Measurements from ENCODE around the gene HERC3.
A peak's percentile ranks its signal among the peaks of the same experiment; 100 is the strongest.

HERC3 gene

GRCh38 chr4:88660446-88661294 is 68.4 kb downstream of the HERC3 start:
- DNase-seq (ENCODE audit: low spot score): no peak

DNA sequence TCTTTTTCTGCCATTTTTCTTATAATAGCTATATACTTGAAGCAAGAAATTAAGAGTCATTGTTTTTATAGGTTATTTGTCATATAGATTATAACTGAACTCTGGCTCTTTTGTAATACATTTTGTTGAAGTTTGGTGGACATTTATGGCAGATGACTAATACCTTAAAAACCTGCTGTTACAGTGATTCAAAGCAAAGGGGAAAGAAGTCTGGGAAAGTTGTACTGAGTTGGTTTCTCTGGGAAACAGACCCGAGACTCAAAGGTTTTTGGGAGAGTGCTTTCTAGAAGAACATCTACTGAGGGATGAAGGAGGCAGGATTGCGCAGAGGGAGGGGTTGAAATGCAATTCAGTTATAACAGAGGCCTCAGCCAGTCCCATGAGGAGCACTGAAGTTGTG is 69.5 kb downstream of the HERC3 start:
- peak; percentile 51 for DNase-seq (ENCODE audit: low spot score)

DNA sequence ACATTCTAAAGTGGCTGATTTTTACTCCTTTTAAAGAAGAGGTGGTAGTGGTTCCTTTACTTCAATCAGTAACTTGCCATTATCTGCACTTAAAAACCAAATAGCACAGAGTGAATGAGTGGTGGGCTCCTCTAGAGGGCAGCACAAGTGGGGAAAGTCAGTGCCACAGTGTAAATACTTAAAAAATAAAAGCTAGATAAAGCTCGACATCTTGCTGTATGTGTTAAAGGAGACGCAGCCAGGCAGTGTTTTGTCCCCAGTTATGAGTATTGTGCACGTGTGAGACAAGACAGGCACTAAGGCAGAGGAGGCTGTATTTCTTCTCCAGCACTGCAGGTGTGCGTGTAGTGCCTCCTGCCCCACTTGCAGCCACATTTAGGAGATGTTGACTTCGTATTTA is 80.7 kb downstream of the HERC3 start:
- peak; percentile 10 for DNase-seq (ENCODE audit: low spot score)

GRCh38 chr4:88673886-88674285 is 81.6 kb downstream of the HERC3 start:
- DNase-seq (ENCODE audit: low spot score): no peak

- no peak for DNase-seq (ENCODE audit: low spot score)
Observed at GRCh38 chr4:88674565-88674964, 82.3 kb downstream of the HERC3 start.

DNA sequence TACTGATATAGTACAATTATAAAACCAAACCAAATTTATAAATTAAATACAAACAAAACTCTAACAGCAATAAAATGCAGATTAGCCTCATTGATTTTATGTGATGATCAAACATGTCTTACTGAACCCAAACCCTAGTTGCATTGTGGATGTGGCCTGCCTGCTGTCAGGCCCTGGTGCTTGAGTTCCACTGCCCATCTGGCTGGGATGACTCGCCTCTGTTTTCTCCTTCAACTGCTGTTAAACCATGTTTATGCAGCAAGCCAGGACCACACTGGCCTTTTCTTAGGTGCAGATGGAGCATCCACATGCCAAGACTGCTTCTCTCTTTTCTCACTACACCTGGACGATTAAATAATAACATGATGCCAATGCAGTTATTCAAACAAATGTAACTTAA is 82.7 kb downstream of the HERC3 start:
- no peak for DNase-seq (ENCODE audit: low spot score)

- DNase-seq (ENCODE audit: low spot score): no peak
Observed at GRCh38 chr4:88675543-88675942, 83.3 kb downstream of the HERC3 start.

DNA sequence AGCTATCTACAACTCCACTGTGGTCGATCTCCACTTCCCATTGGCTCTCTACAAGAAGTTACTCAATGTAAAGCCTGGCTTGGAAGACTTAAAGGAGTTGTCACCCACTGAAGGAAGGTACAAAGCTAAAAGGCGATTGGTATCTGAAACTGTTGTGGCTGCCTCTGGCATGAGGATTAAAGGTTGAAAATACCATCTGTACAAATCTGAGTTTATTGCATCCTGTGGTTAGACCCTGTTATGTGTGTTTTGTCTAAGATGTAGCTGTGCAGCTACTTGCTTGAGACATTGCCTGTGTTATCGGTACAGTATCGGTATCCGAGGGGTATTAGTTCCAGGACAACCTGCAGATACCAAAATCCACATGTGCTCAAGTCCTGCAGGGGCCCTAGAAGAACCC is 88.9 kb downstream of the HERC3 start:
- no peak for DNase-seq (ENCODE audit: low spot score)

GRCh38 chr4:88690355-88690754 is 98.1 kb downstream of the HERC3 start:
- no peak for DNase-seq (ENCODE audit: low spot score)

DNA sequence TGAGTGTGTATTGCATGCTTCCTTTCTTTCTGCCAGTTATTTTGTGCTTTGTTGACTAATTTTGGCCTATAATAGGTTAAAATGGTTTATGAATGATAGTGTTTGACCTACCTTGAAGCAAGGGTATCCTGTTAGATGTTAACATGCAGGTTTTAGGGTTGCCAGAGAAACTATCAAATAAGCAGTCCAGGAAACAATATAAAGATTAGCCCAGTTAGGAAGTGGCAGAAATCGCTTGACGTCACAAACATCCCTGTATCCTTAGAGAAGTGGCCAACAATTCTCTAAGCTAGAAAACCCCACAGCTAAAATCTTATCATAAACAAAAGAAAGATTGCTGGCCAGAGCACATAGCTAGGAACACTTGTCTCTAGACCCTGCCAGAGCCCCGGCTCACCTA is 101.5 kb downstream of the HERC3 start:
- DNase-seq (ENCODE audit: low spot score): no peak

- DNase-seq (ENCODE audit: low spot score): no peak
Observed at GRCh38 chr4:88696630-88697029, 104.3 kb downstream of the HERC3 start.

GRCh38 chr4:88697141-88697540 is 104.9 kb downstream of the HERC3 start:
- DNase-seq (ENCODE audit: low spot score): no peak

GRCh38 chr4:88697588-88698329 is 105.5 kb downstream of the HERC3 start, which contains the start of gene NAP1L5:
Gene NAP1L5, minus strand, starts transcription at chr4:88697829. Its CDS starts 75 bp downstream, at chr4:88697754.
- peak; percentile 32 for DNase-seq (ENCODE audit: low spot score)

GRCh38 chr4:88698519-88698918 is 106.2 kb downstream of the HERC3 start:
- no peak for DNase-seq (ENCODE audit: low spot score)

- no peak for DNase-seq (ENCODE audit: low spot score)
Observed at GRCh38 chr4:88702782-88703181, 110.5 kb downstream of the HERC3 start.

DNA sequence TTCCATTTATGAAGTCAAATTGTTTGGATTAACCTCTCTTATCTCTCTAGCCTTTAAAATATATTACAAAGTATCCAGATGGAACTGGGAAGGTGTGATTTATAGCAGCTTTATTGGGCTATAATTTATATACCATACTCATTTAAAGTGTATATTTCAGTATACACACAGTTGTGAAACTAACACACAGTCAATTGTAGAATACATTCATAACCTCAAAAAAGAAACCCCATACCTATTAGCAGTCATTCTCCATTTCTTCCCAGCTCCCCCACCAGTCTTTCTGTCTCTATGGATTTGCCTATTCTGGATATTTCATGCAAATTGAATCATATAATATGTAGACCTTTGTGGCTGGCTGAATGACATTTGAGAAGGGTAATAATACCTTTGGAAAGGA is 112.9 kb downstream of the HERC3 start:
- no peak for DNase-seq (ENCODE audit: low spot score)

DNA sequence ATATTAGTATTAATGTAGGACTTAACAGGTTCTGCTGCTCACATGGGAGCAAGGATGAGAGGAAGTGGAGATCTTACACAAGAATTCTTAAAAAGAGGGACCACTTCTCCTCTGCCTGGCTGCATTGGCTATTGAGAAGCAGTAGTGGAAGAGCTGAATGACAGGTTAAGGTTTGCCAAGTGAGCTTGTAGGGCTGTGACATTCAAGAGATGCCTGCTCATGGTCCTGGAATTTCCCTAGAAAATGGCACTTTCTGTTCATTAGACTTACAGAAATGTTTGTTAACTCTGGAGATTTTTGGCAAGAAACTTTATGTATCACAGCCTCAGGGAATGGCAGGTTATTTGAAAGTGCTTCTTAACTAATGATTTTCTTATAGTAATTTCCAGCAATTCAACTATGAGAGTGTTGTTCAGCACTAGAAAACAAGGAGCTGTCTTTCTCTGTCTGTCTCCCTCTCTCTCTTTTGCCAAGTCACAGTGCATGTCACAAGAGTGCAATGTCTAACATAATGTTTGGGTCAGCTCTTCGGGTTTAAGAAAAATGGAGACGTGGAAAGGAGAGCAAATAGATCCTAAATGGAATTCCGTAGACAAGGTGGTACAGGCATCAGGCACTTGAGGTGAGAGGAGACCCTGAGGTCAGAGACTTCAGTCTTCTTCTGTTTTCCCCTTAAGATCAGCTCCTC is 113.7 kb downstream of the HERC3 start:
- DNase-seq (ENCODE audit: low spot score): no peak

- no peak for DNase-seq (ENCODE audit: low spot score)
Observed at GRCh38 chr4:88706574-88706973, 114.3 kb downstream of the HERC3 start.

DNA sequence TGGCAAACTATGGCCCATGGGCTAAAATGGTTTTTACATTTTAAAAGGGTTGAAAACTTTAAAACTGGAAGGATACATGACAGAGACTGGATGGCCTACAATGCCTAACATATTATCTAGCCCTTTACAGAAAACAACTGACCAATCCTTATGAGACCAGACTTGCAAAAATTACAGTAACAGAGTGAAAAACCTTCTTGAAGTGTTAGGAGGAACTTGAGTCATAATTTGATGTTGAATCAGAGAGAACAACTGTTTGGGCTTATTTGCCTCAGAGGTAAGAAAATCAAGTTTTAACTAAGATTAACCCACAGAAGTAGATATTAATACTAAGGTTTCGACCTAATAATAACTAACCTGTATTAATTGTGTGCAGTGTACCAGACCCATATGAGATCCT is 117.7 kb downstream of the HERC3 start:
- no peak for DNase-seq (ENCODE audit: low spot score)

DNA sequence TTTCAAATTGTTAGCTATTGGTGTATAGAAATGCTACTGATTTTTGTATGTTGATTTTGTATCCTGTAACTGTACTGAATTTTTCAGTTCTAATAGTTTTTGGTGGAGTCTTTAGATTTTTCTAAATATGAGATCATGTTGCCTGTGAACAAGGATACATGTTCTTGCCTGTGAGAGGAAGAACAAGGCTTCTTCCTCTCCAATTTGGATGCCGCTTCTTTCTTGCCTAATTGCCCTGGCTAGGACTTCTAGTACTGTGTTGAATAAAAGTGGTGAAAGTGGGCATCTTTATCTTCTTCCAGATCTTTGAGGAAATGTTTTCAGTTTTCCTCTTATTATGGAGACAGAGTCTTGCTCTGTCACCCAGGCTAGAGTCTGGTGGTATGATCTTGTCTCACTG is 121.5 kb downstream of the HERC3 start:
- no peak for DNase-seq (ENCODE audit: low spot score)

- DNase-seq (ENCODE audit: low spot score): no peak
Observed at GRCh38 chr4:88718098-88718497, 125.8 kb downstream of the HERC3 start.

DNA sequence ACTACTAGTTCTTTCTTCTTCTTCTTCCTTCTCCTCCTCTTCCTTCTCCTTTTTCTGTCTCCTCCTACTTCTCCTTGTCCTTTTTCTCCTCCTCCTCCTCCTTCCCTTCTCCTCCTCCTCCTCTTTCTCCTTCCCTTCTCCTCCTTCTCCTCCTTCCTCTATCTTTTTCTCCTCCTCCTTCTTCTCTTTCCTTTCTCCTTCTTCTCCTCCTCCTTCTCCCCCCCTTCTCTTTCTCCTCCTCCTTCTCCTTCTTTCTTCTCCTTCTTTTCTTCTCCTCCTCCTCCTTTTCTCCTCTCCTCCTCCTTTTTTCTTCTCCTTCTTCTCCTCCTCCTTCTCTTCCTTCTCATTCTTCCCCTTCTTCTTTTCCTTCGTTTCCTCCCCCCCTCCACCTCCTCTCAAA is 127.1 kb downstream of the HERC3 start:
- no peak for DNase-seq (ENCODE audit: low spot score)

Data from LoVo (cell line).